DND-41 (cell line): Measurements from ENCODE around the gene EDN2.

Experiments used
- ATAC-seq: fragments of 200-7000 bp; cut with Tn5 transposase; 3 replicates; pipeline ENCODE4 v1.9.1; 2021; ENCODE audit warnings: low read depth; ENCODE audit not compliant: insufficient read depth
- DNase-seq: peaks from one replicate; pipeline ENCODE4 v3.0.0-alpha.2; 2020
- H2AFZ ChIP-seq: 2 replicates; pipeline ENCODE4 v1.6.0; 2012; ENCODE audit warnings: low read depth, low read length
- H3K27ac ChIP-seq: 2 replicates; pipeline ENCODE4 v1.5.1; 2012; ENCODE audit warnings: low read length, inconsistent platforms
- H3K27me3 ChIP-seq: fragments of 200-600 bp; sonication (generic); 2 replicates; pipeline ENCODE4 v1.6.0; 2012; ENCODE audit warnings: low read length, mild to moderate bottlenecking, inconsistent platforms; ENCODE audit not compliant: insufficient read depth, poor library complexity
- H3K36me3 ChIP-seq: 2 replicates; pipeline ENCODE4 v1.5.1; 2012; ENCODE audit warnings: low read length, inconsistent platforms; ENCODE audit not compliant: insufficient read depth
- H3K4me1 ChIP-seq: 2 replicates; pipeline ENCODE4 v1.5.1; 2012; ENCODE audit warnings: mild to moderate bottlenecking, low read length; ENCODE audit not compliant: insufficient read depth
- H3K4me2 ChIP-seq: 2 replicates; pipeline ENCODE4 v1.6.0; 2012; ENCODE audit warnings: mild to moderate bottlenecking, moderate library complexity, low read length, inconsistent platforms; ENCODE audit not compliant: insufficient read depth
- H3K4me3 ChIP-seq, 2 experiments: fragments of 200-600 bp in 1 of 2; shearing (Covaris generic) in 1 of 2; 2 replicates each; pipeline ENCODE4 v1.5.1; 2012 to 2016; ENCODE audit warnings: inconsistent platforms in 2 of 2, low read length in 2 of 2, mild to moderate bottlenecking in 2 of 2, low read depth in 1 of 2, moderate library complexity in 1 of 2
- H3K79me2 ChIP-seq: 2 replicates; pipeline ENCODE4 v1.6.0; 2012; ENCODE audit warnings: low read length, inconsistent platforms; ENCODE audit not compliant: insufficient read depth
- H3K9ac ChIP-seq: 2 replicates; pipeline ENCODE4 v1.6.0; 2012; ENCODE audit warnings: low read depth, mild to moderate bottlenecking, inconsistent platforms, low read length, moderate library complexity
- H3K9me3 ChIP-seq: 2 replicates; pipeline ENCODE4 v1.5.1; 2012; ENCODE audit warnings: low read length, moderate library complexity, mild to moderate bottlenecking, inconsistent platforms; ENCODE audit not compliant: insufficient read depth, severe bottlenecking
- H4K20me1 ChIP-seq: 2 replicates; pipeline ENCODE4 v1.6.0; 2012; ENCODE audit warnings: low read length; ENCODE audit not compliant: insufficient read depth
- EZH2 ChIP-seq: IDR thresholded peaks from 3 replicates; pipeline ENCODE4 v1.6.1; 2012; ENCODE audit warnings: borderline replicate concordance, low read depth, mild to moderate bottlenecking, moderate library complexity, low read length, inconsistent platforms; ENCODE audit not compliant: severe bottlenecking
- TF ChIP-seq, protein P1 (sequence below): IDR thresholded peaks from 2 replicates; pipeline ENCODE4 v1.5.1; 2012; ENCODE audit warnings: borderline replicate concordance, low read length, moderate library complexity, mild to moderate bottlenecking; ENCODE audit not compliant: poor library complexity, severe bottlenecking; ENCODE audit errors: extremely low read depth

The EDN2 gene

DNA sequence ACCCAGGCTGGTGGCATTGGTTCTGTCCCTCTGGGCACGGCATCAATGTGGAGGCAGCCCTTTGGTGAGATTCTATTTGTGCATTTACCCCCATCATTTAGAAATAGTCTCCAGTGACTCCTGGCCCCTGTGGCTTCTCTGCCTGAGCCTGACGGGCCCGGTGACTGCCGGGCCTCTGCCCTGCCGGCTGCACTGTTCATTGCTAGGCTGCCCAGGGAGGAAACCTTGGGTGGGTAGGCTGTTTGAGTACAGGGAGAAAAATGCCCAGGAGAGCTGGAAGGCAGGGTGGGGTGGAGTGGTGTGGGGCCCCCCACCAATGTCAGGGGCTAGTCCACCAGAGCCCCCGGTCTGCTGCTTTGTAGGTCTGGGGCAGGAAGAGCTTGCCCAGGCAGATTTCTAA is 23.4 kb upstream of the EDN2 start:
- no peaks in the 10 kb centered on the region for H3K79me2 ChIP-seq
- H3K27me3 ChIP-seq, result no peaks in the 10 kb centered on the region
- peaks cover 47% of the 10 kb centered on the region for H3K36me3 ChIP-seq
- H4K20me1 ChIP-seq, result peaks cover 65% of the 10 kb centered on the region
- H3K27ac ChIP-seq, result no peak overlapping the region
- TF ChIP-seq, protein P1, sequence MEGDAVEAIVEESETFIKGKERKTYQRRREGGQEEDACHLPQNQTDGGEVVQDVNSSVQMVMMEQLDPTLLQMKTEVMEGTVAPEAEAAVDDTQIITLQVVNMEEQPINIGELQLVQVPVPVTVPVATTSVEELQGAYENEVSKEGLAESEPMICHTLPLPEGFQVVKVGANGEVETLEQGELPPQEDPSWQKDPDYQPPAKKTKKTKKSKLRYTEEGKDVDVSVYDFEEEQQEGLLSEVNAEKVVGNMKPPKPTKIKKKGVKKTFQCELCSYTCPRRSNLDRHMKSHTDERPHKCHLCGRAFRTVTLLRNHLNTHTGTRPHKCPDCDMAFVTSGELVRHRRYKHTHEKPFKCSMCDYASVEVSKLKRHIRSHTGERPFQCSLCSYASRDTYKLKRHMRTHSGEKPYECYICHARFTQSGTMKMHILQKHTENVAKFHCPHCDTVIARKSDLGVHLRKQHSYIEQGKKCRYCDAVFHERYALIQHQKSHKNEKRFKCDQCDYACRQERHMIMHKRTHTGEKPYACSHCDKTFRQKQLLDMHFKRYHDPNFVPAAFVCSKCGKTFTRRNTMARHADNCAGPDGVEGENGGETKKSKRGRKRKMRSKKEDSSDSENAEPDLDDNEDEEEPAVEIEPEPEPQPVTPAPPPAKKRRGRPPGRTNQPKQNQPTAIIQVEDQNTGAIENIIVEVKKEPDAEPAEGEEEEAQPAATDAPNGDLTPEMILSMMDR, result no peak
- TF ChIP-seq EZH2, result no peak
- no peaks in the 10 kb centered on the region for H3K4me1 ChIP-seq
- H3K9me3 ChIP-seq, result no peaks in the 10 kb centered on the region
- no peak for DNase-seq
- H3K9ac ChIP-seq, result no peak overlapping the region
- no peak overlapping the region for H3K4me3 ChIP-seq
- H3K4me2 ChIP-seq, result no peak overlapping the region
- ATAC-seq, result peak; percentile 8; the same call in 1 of the 3 replicates
- no peak overlapping the region for H2AFZ ChIP-seq

DNA sequence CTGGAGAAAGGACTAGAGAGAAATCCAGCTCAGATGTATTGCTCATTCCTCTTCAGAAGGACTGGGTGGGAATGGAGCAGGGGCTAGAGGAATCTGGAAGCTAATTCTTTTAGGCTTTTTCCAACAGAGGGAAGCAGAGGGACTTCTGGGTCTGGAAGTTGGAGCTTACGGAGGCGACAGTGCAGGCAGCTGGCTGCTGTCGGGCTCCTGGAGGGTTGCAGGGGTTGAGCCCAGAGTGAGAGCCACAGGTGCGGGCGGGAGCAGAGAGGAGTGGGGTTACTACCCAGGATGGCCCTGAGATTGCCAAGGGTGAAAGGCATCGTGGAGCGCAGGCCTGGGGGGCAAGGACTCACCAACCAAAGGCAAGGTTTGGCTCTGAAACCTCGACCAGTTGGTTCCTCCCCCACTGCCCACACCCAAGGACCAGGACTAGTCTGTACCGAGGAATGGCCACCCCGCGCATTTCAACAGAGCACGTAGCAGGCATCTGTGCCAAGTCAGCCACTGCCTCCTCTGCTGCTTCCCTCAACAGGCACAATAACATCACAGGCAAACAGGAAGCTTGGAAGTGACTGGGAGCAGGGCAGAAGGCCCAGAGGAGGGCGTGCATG is 22.7 kb upstream of the EDN2 start:
- Histone ChIP-seq H3K27me3 (no peaks in the 10 kb centered on the region), H3K4me1 (no peaks in the 10 kb centered on the region), H2AFZ (no peak overlapping the region), H3K79me2 (no peaks in the 10 kb centered on the region), H3K9ac (no peak overlapping the region), H3K4me3 (no peak overlapping the region), H3K4me2 (no peak overlapping the region), H3K27ac (no peak overlapping the region), H4K20me1 (peaks cover 61% of the 10 kb centered on the region), H3K9me3 (no peaks in the 10 kb centered on the region), H3K36me3 (peaks cover 41% of the 10 kb centered on the region)
- TF ChIP-seq, protein P1, result no peak
- TF ChIP-seq EZH2, result no peak
- ATAC-seq (peak; percentile 16; the same call in 1 of the 3 replicates), DNase-seq (no peak)

DNA sequence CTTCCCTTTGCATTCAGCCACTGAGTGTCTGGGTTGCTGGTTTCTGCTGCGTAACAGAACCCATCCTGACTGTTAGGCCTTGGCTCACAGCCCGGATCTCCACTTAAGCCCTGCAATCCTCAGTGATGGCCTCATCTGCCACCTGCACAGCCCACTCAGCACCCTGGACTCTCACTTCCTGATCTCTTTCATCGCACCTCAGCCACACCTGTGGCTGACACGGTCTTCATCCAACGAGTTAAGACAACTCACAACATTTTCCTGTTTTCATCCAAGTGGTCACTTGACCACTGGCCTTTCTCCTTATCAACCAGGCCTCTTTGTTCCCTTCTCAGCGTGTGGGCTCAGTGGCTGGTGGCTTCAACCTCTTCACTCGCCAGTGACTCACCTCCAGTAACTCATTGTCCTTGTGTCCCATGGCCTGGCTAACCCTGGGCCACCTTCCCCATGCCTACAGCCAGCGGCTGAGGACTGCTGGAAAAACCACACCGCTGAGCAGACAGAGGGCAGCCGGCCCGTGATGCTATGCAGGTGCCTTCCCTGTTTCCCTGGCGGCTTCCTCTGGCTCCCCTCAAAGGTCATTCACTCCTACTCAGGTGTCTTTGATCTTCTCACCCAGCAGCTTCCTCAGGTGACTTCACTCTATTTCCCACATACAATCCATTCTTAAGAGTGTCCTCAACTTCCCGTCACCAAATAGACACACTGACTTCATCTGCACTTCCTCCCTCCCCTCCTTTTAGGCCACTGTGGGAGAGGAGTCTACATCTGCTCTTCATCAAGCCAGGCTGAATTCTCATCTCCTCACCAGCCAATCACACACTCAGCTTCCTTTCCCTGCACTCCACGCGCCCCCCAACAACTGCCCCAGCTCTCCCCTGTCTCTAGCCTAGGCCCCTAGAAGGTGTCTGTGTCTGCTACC is 19.9 kb upstream of the EDN2 start:
- Histone ChIP-seq H3K4me2 (no peak overlapping the region), H2AFZ (no peak overlapping the region), H3K27ac (no peak overlapping the region)

DNA sequence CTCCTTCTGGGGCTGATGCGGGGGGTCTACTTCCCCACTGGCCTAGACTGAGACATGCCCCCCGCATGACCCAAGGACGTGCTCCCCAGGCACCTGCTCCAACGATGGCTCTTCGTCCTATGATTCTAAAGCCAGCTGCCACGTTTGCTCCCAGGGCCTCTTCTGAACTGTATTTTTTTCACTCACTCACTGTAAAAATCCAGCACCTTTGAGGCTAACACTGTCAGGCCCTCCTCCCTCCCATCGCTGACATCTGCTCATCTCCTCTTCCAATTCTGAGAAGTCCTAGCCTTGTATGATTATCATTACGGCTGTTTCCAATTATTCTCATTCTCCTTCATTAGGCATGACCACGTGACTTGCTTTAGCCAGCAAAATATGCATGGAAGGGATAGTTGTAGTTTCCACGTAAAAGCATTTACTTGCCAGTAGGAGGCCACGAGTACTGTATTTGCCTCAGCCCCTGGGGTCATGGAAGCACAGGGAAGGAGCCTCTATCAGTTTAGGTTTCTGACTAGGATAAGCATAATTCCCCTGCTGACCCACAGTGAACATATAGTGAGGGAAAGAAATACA is 19.1 kb upstream of the EDN2 start:
- no peaks in the 10 kb centered on the region for H3K4me1 ChIP-seq
- H3K27ac ChIP-seq, result no peak overlapping the region
- no peaks in the 10 kb centered on the region for H3K27me3 ChIP-seq
- H3K9me3 ChIP-seq, result no peaks in the 10 kb centered on the region
- no peak overlapping the region for H3K4me3 ChIP-seq
- H3K4me2 ChIP-seq, result no peak overlapping the region
- no peak overlapping the region for H2AFZ ChIP-seq
- TF ChIP-seq, protein P1, result peak; percentile 45
- no peak for TF ChIP-seq EZH2
- DNase-seq (no peak), ATAC-seq (no peak)
- H3K36me3 ChIP-seq, result peaks cover 8% of the 10 kb centered on the region
- no peak overlapping the region for H3K9ac ChIP-seq
- no peaks in the 10 kb centered on the region for H3K79me2 ChIP-seq
- H4K20me1 ChIP-seq, result peaks cover 44% of the 10 kb centered on the region

More for the DNA sequence above, 19.9 kb upstream of the EDN2 start:
- Histone ChIP-seq H3K27me3 (no peaks in the 10 kb centered on the region), H3K9ac (no peak overlapping the region), H3K4me1 (no peaks in the 10 kb centered on the region), H3K79me2 (no peaks in the 10 kb centered on the region), H3K36me3 (peaks cover 13% of the 10 kb centered on the region), H3K9me3 (no peaks in the 10 kb centered on the region), H3K4me3 (no peak overlapping the region), H4K20me1 (peaks cover 43% of the 10 kb centered on the region)
- TF ChIP-seq EZH2, result no peak
- ATAC-seq (no peak), DNase-seq (no peak)
